Adrenal gland (tissue), 5 donors: ENCODE results near the gene TMEM163.

Source experiments
- POLR2A ChIP-seq, 2 donors: fragments of 450-650 bp; IDR thresholded peaks; one replicate each; pipeline ENCODE4 v1.6.1; 2017; ENCODE audit warnings: antibody characterized with exemption in 2 of 2, mild to moderate bottlenecking in 2 of 2, moderate library complexity in 1 of 2
- TF ChIP-seq, protein P1 (sequence below), 6 experiments: fragments of 450-650 bp in 4 of 6; fragments of 200-600 bp in 2 of 6; sonication (generic) in 1 of 6; IDR thresholded peaks; 1 replicate in 5 of 6; 2 replicates in 1 of 6; pipeline versions ENCODE4 v1.5.1 to v1.8.0; 2016 to 2021; ENCODE audit warnings: antibody characterized with exemption in 6 of 6, mild to moderate bottlenecking in 2 of 6, moderate library complexity in 1 of 6
- donor health status: DM: no; HTN: no; CAD: no.

DNA sequence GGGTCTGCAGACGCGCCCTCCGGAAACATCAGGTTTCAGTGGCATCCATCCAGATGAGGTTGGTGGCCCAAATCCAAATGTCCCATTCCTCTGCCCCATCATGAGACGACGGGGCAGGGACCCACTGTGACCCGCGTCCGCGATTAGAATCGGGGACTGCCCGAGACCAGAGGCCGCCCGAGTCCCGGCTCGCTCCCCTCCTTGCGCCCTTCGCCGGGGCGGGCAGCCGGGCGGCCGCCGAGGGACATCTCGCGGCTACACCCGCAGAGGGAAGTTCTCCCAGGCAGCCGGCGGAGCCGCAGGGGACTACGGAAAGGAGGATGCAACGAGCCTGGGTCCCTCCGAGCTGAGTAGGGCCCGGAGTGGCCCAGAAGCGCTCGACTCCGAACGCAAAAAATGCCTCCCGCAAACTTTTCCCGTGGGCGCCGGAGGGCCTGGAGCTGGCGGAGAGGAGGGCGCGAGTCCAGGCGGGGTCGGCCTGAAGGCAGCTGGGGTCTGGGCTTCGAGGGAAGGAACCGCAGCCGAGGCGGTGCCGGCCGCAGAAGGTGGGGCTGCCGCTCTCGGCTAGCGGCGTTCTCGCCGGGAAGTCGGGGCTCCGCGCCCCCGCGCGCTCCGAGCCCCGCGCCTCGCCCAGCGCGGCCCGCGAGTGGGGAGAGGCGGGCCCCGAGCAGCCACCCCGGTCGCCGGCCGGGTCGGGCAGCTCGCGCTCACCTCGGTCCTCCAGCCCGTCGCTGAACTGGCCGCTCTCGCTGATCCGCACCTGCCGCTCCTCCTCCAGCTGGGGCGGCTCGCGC, 580 bp downstream of the TMEM163 start:
- TF ChIP-seq, protein P1, sequence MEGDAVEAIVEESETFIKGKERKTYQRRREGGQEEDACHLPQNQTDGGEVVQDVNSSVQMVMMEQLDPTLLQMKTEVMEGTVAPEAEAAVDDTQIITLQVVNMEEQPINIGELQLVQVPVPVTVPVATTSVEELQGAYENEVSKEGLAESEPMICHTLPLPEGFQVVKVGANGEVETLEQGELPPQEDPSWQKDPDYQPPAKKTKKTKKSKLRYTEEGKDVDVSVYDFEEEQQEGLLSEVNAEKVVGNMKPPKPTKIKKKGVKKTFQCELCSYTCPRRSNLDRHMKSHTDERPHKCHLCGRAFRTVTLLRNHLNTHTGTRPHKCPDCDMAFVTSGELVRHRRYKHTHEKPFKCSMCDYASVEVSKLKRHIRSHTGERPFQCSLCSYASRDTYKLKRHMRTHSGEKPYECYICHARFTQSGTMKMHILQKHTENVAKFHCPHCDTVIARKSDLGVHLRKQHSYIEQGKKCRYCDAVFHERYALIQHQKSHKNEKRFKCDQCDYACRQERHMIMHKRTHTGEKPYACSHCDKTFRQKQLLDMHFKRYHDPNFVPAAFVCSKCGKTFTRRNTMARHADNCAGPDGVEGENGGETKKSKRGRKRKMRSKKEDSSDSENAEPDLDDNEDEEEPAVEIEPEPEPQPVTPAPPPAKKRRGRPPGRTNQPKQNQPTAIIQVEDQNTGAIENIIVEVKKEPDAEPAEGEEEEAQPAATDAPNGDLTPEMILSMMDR (IDR thresholded peaks at IDR 0.05): no peak
- no peak for TF ChIP-seq POLR2A (IDR thresholded peaks at IDR 0.05)
